H4 (cell line): ENCODE data around the gene SMIM26. TPM values are rescaled to one million over a fixed set of nuclear protein-coding genes. Genes with fewer than 3 reads are reported as not detected.
"Not testable (repeated sequence)": the region's sequence is repeated elsewhere in the genome, so short reads cannot be mapped to it uniquely, and the experiment has no call there.

Source experiments
- DNase-seq: peaks from one replicate; pipeline ENCODE4 v3.0.0-alpha.2; 2015; ENCODE audit warnings: low spot score
- total RNA-seq: library from RNA; depleted of rRNA; stranded (reverse); fragments of >200 nt; shearing (Covaris generic); gene quantifications from 2 replicates; pipeline ENCODE4 v1.2.3, GENCODE V29; 2014; rRNA removed

Gene SMIM26, protein sequence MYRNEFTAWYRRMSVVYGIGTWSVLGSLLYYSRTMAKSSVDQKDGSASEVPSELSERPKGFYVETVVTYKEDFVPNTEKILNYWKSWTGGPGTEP
- total RNA-seq = 148 and 149 TPM in 2 replicates

DNA sequence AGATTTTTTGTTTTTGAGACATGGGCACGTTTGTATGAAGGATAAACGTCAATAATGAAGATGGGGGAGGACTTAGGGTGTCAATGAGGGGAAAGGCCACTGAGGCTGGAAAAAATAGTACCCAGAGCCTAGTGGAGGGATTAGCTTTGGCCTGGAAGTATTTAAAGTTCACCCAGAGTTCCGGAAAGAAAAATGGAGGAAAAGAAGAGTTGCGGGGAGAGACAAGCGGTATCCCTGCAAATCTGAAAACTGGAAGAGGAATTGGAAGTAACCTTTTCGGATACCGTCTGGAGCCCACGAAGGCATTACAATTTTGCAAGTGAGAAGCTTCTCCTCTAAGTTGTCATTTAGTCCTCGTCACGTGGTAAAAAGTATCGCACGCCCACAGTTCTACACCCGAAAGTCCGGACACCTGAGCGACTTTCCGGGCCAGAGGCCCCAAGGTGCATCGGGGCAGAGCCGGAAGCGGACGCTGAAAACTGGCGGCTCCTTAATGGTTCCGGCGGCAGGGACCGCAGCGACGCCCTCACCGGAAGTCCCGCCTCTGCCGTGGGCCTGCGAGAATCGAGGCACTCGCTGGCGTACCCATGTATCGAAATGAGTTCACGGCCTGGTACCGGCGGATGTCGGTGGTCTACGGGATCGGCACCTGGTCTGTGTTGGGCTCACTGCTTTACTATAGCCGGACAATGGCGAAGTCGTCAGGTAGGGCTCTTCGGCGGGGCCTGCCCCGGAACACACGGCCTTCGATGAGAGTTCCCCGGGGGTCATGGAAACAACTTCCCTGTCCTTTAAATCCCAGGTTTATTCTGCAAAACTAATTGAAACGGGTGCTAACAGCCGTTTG, at the start of gene SMIM26:
Gene SMIM26 (plus strand): TSS at position 541 of the 847 bp plus-strand sequence. CDS start 47 bp downstream, at position 588.
- DNase-seq = peak; percentile 87

DNA sequence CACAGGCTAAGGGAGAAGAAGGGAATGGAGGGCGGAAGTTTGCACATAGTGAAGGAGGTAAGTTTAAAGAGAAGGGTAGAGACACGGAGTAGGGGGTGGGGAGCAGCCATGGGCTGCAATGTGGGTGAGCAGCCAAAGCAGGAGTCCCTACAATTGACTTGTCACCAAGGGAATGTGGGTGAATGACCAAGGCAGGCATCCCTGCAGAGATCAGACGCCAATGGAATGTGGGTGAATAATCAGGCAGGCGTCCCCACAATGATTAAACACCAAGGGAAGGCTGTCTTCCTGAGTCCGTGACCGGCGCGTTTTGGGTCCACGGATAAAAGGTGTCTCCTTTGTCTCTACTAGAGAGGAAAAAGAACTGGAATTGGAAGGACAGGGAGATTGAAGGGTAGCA, 45.2 kb upstream of the SMIM26 start:
- not testable (repeated sequence) for DNase-seq

DNA sequence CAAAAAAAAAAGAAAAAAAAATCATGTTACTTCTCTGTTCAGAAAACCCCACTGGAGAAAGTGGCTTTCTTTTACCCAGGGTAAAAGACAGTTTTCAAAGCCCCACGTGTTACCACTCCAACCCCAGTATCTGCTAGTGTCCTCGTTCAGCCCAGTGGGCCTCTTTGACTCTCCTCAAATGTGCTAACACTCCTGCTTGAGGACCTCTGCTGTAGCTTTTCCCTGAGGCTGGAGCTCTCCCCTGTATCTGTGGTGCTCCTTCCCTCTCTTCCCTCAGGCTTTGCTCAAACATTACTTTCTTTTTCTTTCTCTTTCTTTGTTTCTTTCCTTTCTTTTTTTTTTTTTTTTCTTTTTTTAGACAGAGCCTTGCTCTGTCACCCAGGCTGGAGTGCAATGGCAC, 44.2 kb upstream of the SMIM26 start:
- no peak for DNase-seq

DNA sequence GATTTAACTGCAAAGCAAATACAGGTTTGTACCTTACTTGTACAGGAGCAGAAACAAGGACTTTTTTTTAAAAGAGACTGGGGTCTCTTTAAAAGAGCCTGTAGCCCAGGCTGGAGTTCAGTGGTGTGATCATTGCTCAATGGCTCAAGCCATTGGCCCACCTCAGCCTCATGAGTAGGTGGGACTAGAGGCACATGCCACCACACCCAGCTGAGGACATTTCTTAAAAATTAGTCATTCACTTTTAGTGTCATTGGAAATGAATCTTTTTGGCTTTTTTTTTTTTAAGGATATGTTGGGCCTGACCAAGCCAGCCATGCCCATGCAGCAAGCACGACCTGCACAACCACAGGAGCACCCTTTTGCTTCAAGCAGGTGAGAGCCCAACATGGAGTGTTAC, 42.6 kb upstream of the SMIM26 start:
- no peak for DNase-seq

DNA sequence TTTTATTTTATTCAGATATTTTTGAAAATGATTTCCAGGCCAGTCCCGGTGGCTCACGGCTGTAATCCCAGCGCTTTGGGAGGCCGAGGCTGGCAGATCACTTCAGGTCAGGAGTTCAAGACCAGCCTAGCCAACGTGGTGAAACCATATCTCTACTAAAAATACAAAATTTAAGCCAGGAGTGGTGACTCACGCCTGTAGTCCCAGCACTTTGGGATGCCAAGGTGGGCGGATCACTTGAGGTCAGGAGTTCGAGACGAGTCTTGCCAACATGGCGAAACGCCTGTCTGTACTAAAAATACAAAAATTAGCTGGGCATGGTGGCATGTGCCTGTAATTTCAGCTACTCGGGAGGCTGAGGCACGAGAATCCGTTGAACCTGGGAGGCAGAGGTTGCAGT, 40.5 kb upstream of the SMIM26 start:
- DNase-seq = not testable (repeated sequence)

DNA sequence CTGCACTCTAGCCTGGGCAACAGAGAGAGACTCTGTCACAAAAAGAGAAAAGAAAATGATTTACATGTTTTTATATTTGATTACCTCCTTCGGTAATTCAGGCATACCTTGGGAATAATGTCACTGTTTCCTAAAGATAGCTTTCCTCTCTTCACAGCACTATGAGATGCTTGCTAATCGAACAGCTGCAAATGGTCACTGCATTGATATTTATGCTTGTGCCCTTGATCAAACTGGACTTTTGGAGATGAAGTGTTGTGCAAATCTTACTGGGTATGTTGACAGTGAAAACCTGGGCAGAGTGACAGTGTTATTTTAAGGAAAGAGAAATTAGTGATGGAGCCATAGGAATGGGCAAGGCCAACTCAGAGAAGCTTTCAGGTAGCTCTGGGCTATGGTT, 39.9 kb upstream of the SMIM26 start:
- DNase-seq = no peak

DNA sequence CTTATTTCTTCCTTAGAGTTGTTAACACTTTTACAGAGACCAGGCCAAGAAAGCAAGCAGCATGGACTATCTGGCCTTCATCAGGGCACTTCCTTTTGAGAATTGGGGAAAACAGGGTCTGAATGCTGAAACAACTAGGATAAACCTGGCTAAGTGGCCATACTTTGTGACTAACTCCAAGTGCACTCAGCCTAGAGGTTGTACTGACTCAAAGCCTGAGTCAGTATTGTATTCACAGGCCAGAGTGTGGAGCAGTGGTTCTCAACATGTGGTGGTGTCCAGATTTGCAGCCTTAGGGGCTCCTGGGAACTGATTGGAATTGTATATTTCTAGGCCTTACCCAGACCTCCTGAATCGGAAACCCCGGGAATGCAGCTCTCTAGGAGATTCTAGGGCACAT, 39.4 kb upstream of the SMIM26 start:
- DNase-seq = no peak

DNA sequence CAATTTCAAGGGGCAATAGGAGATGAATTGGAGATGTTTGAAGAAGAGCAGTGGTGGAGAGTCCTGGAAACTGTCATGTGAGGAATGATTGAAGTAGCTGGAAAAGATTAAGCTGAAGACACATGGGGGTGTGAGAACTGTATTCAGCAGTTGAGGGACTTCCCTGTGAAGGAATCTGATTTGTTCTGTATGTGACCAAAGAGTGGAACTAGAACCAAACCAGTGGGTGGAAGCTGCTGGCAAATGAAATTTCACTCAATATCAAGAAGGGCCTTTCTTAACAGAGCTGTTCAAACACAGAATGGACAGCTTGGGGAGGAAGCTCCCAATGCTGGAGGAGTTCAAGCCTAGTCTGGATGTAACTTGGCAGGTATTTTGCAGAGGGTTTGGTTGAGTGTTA, 38.2 kb upstream of the SMIM26 start:
- DNase-seq = no peak

DNA sequence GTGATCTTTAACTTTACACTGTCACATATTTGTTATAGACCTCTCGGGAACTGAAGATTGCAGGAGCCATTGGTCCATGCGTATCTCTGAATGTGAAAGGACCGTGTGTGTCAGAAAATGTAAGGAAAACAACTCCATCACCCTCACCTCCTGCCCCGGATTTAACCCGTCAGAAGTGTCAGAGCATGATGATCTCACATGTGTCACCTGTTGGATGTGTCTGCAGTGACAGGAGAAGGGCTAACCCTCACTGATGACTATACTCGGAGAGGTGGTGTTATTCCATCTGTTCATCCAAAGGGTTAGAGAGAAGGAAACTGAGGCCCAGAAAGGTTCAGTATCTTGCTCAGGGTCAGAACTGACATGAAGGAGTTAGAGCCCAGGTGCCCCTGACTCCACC, 34.6 kb upstream of the SMIM26 start:
- DNase-seq = no peak

DNA sequence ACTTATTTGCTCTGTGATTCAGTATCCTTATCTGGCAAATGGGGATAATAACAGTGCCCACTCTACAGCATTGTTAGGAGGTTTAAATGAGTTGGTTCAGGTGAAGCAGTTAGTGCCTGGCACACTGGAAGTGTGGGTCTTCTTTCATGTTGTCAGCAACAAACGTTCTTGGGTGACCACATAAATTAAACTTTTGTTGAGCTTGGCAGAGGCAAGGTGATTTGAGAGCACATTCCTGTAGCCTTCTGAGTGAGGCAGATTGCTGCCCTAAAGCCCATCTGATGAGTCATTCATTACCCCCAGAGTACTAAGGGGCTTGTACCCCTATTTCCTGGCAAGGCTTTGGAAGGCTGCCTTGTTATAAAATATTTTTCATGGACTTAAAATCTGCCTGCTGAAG, 33.7 kb upstream of the SMIM26 start:
- no peak for DNase-seq

DNA sequence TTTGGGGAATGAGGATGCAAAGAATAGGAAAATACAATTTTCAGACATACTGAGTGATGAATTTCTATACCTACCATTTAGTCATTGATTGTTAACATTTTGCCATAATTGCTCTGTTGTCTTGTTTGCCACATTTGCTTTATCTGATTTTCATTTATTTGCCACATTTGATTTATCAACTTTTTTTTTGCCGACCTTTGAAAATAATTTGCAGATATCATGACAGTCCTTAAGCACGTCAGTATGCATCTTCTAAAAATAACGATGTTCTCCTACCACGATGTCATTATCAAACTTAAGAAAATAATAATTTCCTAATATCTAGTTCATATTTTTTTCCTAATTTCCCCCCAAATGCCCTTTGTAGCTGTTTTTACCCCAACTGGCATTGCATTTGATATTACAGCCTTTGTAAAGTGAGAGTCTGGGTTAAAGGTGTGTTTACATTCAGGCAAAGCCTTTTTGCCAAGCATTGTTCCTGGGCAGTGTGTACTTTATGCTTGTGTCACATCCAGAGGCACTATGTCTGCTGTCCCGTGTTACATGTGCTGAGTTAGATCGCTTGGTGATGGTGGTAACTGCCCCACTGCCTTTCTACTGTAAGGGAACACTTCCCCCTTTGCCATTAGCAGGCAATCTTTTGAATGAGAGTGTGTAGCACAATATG, 33.1 kb upstream of the SMIM26 start:
- no peak for DNase-seq

DNA sequence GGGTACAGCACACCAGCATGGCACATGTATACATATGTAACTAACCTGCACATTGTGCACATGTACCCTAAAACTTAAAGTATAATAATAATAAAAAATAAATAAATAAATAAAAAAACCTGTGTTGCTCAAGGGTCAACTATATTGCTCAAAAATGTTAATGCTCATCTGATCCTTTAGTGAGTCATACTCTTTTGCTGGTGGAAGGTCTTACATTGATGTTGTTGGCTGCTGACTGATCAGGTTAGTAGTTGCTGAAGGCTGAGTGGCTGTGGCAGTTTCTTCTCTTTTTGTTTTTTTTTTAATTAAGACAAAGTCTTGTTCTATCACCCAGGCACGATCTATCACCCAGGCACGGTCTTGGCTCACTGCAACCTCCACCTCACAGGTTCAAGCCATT, 29.6 kb upstream of the SMIM26 start:
- DNase-seq = no peak

DNA sequence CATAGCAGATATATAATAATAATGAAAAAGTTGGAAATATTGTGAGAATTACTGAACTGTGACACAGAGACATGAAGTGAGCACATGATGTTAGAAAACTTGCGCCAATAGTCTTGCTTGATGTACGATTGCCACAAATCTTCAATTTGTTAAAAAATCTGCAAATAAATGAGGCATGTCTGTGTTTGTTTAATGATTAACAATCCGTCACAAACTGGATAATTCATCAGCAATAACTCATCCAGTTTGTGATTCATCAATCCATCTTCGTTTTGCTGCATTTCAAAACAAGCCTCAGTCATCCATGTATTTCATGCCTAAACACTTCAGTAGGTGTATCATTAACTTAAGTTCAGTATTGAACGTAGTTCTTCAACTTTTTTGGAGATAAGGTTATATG, 25.5 kb upstream of the SMIM26 start:
- DNase-seq = no peak

DNA sequence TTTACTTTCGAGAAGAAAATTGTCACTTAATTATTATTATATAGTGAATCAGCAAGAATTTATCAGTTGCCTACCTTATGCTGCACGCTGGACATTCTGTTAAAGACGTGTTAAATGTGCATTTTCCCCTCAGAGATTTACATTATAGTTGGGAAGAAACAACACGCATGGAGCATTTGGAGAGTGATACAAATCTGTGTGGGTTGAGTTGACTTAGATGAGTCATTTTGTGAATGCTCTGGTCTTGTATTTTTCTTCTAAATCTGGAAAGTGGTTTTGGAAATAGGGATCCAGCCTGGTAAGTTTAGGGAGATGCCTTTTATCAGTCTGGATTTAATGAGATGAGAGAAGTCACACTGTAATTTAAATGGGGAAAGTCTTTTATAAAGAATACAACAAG, 24.0 kb upstream of the SMIM26 start:
- DNase-seq = no peak

DNA sequence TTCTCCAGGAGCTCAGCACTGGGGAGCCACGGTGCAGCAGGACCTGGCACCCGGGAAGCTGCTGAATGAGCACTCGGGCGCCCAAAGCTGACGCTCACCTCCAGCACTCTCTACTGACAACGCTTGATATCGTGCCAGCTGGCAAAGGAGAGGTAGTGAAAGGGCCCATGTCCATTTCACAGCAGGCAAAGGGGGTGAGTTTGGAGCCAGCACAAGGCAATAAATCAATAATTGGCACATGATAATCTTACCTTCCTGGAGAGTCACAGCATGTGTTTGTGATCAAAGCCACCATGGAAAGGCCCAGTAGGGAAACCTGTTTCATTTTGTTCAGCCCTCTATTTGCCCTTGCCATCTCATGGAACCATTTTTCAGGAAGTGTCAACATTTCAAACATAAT, 23.3 kb upstream of the SMIM26 start:
- no peak for DNase-seq

DNA sequence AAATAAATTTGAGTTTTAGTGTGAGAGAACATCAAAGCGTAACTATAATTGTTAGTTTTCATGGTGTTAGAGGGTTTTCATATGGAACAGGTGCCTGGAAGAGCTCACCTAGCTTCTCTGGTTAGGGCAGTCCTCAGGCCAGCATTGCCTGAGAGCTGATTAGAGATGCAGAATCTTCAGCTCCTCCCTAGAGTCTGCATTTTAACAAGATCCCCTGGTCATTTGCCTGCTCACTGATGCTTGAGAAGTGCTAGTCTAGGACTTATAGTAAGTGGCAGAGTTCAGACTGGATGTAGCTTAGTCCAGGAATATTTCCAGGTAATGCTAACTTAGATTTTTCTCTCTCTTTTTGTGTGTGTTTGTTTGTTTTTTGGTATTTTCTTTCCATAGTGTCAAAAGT, 21.7 kb upstream of the SMIM26 start:
- DNase-seq = no peak

DNA sequence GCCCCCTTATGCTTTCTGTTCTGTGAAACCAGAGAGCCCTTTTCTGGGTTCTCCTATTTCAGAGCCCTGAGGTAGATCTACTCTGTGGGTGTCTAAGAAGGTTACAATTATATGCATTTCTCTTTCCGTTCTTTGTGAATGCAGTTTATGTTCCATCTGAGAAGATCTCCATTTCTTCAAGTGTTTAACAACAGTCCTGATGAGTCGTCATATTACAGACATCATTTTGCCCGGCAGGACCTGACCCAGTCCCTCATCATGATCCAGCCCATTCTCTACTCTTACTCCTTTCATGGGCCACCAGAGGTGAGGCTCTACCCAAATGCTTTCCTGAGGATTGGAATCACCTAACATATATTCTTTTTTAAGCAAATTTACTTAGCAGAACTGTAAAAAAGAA, 18.8 kb upstream of the SMIM26 start:
- no peak for DNase-seq

DNA sequence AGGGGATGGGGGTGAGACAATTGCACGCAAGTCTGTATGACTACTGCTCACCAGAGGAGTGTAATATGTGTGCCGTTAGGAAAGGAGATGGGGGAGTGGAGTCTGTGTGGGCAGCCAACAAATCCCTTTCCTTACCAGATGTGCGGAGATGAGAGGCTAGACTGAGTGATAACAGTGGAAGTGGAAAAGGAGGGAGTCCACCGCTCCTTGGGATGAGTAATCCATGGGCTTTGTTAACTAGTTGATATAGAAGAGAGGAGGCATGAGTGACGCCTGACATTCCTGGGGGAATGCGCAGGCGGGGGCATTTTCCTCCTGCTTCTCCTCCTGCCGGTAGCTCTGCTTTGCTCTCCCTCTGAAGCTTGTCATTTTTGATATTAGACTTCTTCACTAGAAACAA, 13.5 kb upstream of the SMIM26 start:
- no peak for DNase-seq

DNA sequence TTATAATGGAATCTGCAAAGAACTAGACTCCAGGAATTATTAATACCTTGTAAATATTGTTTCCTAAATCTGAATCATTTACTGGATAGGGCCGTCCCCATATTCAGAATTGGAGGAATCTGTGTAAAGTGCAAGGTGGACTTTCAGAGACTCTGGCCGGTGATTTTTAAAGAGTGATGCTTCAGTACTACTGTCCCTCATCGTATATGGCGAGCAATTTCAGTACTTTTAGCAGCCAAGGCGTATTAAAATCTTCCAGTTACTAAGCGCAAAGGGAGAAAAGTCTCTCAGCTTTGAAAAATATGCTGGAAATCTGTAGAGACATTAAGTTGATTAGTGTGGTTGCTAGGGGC, 483 bp downstream of the SMIM26 start:
- DNase-seq = no peak

DNA sequence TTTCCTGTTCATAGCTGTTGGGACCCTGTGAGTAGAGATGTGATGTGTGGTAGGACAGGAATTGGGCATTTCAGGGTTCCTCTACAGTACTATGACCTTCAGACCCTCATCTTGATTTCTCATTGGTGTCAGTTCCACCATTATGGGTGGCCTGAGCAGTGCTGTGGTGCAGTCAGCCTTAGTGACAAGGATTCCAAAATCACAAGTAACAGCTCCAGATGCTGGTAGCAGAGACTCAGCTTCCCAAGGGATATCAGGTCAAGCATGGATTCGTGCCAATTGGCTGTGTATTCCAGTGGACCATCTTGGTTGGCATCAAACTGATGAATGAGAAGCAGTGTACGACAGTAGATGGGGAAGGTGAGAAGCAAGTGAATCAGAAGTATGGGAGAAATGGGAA, 3.8 kb downstream of the SMIM26 start:
- no peak for DNase-seq

DNA sequence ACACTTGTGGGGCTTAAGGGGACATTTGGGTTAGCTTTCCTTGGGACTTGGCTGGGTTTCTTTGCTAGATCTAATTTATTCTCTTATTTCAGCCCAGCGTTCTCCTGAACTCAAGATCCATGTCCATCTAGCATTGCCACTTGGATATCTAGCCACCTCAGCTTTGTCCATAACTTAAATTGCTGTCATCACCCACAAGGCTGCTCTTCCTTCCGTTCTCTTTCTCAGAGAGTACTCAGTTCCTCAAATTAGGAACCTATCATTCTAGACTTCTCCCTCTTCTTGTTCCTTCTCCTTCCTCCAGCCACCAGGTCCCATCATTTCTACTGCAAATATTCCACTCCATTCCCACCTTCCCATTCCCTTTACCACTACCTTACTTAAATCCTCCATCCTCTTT, 4.3 kb downstream of the SMIM26 start:
- no peak for DNase-seq

DNA sequence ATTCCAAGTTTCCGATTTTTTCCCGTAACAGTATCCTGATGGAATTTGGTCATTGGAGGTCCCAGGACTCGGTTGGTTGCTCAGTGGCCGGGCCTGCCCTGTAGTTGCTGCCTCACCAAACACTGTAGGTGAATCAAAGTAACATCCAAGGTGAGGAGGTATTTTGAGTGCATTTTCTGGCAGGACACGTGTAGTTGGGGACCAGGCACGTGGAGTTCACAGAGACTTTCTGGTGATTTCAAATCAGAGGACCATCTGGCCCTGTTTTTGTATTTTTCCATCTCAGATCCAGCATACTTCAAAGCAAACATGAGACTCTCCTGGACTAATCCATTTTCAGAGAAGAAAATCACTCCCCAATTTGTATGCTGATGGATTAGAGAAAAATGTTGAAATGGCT, 10.7 kb downstream of the SMIM26 start:
- DNase-seq = no peak

DNA sequence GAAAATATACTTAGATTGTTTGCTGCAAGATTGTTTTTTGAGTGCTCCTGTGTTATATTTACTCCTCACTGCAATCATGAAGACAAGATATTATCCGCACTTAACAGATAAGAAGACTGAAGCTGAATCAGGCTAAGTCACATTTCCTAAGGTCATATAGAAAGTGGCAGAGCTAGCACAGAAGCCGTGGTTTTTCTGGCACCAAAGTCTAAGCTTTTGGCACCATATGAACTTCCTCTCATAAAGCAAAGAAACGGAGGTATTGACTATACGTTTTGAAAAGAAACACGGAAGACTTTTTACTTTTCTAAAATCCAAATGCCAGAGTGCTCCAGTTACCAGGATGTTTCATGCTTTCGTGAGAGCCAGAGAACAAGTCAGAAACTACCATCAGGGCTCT, 11.3 kb downstream of the SMIM26 start:
- DNase-seq = no peak
